HUES48 (cell line): ENCODE measurements around the gene SPATA25.

Experiments
- H3K27ac ChIP-seq: one replicate; pipeline ENCODE4 v1.7.0; 2013; ENCODE audit warnings: low read depth, low read length, inconsistent platforms
- H3K27me3 ChIP-seq: 2 replicates; pipeline ENCODE4 v1.6.1; 2013; ENCODE audit warnings: mild to moderate bottlenecking, low read length; ENCODE audit not compliant: control insufficient read depth, insufficient read depth
- H3K36me3 ChIP-seq: 2 replicates; pipeline ENCODE4 v1.6.1; 2013; ENCODE audit warnings: low read length; ENCODE audit not compliant: control insufficient read depth, insufficient read depth
- H3K4me1 ChIP-seq: 2 replicates; pipeline ENCODE4 v1.6.1; 2013; ENCODE audit warnings: mild to moderate bottlenecking, low read length; ENCODE audit not compliant: control insufficient read depth, insufficient read depth
- H3K4me3 ChIP-seq: 2 replicates; pipeline ENCODE4 v1.5.1; 2013; ENCODE audit warnings: mild to moderate bottlenecking, low read depth, low read length
- H3K9ac ChIP-seq: 2 replicates; pipeline ENCODE4 v1.6.1; 2013; ENCODE audit warnings: mild to moderate bottlenecking, low read depth, low read length, moderate library complexity
- H3K9me3 ChIP-seq: 2 replicates; pipeline ENCODE4 v1.6.1; 2013; ENCODE audit warnings: low read length; ENCODE audit not compliant: control insufficient read depth, insufficient read depth

The SPATA25 gene

DNA sequence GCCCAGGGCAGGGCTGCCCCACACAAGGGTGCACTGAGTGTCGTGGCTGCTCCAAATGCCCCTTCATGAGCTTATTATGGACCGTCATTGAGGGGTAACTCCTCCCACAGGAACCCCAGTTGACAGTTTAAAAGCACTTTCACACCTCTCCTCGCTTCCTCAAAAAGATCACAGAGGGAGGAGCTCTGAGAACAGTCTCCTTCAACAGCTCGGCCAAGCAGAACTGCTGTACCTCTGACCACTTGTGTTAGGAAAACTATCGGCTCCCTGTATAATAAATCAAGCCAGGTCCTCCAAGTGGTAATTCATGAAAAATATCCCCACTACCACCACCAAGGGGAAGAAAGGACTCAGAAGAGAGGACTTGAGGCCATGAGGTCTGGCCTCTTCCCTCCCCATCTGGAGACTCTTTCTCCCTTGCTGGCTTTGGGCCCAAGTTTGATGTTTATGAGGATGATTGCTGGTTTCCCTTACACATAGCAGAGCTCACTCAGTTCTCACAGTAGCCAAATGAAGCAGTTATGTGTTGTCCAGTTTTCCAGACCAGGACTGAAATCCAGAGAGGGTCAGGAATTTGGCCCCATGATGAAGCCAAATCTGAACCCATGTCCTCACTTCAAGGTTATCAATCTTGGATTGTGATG lies 45.1 kb downstream of the SPATA25 start:
- Histone ChIP-seq H3K9ac (no peak overlapping the region), H3K36me3 (peaks cover 68% of the 10 kb centered on the region), H3K27me3 (no peaks in the 10 kb centered on the region), H3K9me3 (no peaks in the 10 kb centered on the region), H3K4me3 (no peak overlapping the region), H3K27ac (no peak overlapping the region), H3K4me1 (no peaks in the 10 kb centered on the region)

- H3K27me3 ChIP-seq = no peaks in the 10 kb centered on the region
- peaks cover 73% of the 10 kb centered on the region for H3K36me3 ChIP-seq
- H3K27ac ChIP-seq = no peak overlapping the region
- H3K4me1 ChIP-seq = no peaks in the 10 kb centered on the region
- no peak overlapping the region for H3K9ac ChIP-seq
- no peaks in the 10 kb centered on the region for H3K9me3 ChIP-seq
- H3K4me3 ChIP-seq = no peak overlapping the region
Observed at GRCh38 chr20:45841407-45842129, 45.9 kb downstream of the SPATA25 start.

DNA sequence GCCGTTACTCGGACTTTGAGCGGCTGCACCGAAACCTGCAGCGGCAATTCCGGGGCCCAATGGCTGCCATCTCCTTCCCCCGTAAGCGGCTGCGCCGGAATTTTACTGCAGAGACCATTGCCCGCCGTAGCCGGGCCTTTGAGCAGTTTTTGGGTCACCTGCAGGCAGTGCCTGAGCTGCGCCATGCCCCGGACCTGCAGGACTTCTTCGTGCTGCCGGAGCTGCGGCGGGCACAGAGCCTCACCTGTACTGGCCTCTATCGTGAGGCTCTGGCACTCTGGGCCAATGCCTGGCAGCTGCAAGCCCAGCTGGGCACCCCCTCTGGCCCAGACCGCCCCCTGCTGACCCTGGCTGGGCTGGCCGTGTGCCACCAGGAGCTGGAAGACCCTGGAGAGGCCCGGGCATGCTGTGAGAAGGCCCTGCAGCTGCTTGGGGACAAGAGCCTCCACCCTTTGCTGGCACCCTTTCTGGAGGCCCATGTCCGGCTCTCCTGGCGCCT lies 46.7 kb downstream of the SPATA25 start:
- Histone ChIP-seq H3K4me3 (no peak overlapping the region), H3K36me3 (peaks cover 69% of the 10 kb centered on the region), H3K9me3 (no peaks in the 10 kb centered on the region), H3K27ac (no peak overlapping the region), H3K4me1 (no peaks in the 10 kb centered on the region; the same call in 1 of the 2 replicates), H3K27me3 (no peaks in the 10 kb centered on the region), H3K9ac (no peak overlapping the region)

DNA sequence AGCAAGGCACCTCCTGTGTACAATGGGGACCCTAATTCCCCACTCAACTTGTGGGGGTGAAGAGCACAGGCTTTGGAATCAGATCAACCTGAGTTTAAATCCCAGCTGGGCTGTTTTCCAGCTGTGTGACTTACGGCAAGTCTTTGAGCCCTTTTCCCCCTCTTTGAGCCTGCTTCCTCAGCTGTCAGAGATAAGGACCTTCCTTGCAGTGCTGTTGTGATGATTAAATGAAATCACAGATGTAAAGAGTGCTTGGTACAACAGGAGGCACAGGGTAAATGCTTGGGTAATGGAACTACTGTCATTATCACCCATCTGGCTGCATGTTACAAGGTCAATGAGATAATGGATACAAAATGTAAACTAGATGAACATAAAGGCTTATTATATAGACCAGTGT lies 50.6 kb downstream of the SPATA25 start:
- Histone ChIP-seq H3K4me1 (peaks cover 19% of the 10 kb centered on the region), H3K27ac (no peak overlapping the region), H3K9me3 (no peaks in the 10 kb centered on the region), H3K36me3 (peaks cover 41% of the 10 kb centered on the region), H3K27me3 (no peaks in the 10 kb centered on the region; the same call in 1 of the 2 replicates), H3K4me3 (no peak overlapping the region), H3K9ac (no peak overlapping the region)
